ENCODE data around the gene GPR161.

GPR161 gene

GRCh38 chr1:168042362-168042761 is 94.4 kb downstream of the GPR161 start:
- DNase-seq (ENCODE audit: low read depth in 1 of 2, low spot score in 1 of 2), result no peak

GRCh38 chr1:168035345-168035744 is 101.4 kb downstream of the GPR161 start:
- DNase-seq (ENCODE audit: low read depth in 1 of 2, low spot score in 1 of 2), result no peak

- no peak for DNase-seq (ENCODE audit: low read depth in 1 of 2, low spot score in 1 of 2)
Observed at GRCh38 chr1:168032029-168032428, 104.7 kb downstream of the GPR161 start.

GRCh38 chr1:168031627-168032026 is 105.1 kb downstream of the GPR161 start:
- DNase-seq (ENCODE audit: low read depth in 1 of 2, low spot score in 1 of 2), result no peak

GRCh38 chr1:168031198-168031597 is 105.5 kb downstream of the GPR161 start:
- no peak for DNase-seq (ENCODE audit: low read depth in 1 of 2, low spot score in 1 of 2)
